SK-N-SH (cell line): ENCODE data around the gene MTCH2. TPM values are rescaled to one million over a fixed set of nuclear protein-coding genes. Genes with fewer than 3 reads are reported as not detected.

ENCODE experiments used
- CTCF ChIA-PET: fragments of 300-600, 350-600 bp; formaldehyde crosslinking; extraction: SDS; loops from one replicate; lab custom pipeline; 2021; lab: Yijun Ruan, JAX
- POLR2A ChIA-PET: fragments of 350-600 bp; sonication (Branson Sonifier 250); formaldehyde crosslinking; extraction: SDS; loops from one replicate; lab custom pipeline; 2020; ENCODE audit warnings: antibody characterized with exemption, inconsistent platforms; lab: Yijun Ruan, JAX
- DNase-seq: peaks from one replicate; pipeline ENCODE4 v3.0.0; 2012
- H2AFZ ChIP-seq: fragments of 200-600 bp; sonication (generic); 2 replicates; pipeline ENCODE4 v1.8.1; 2016; ENCODE audit warnings: antibody characterized with exemption, mild to moderate bottlenecking, low read depth
- H3F3A ChIP-seq: fragments of 200-600 bp; sonication (generic); replicated peaks from 2 replicates; pipeline ENCODE3; 2016; ENCODE audit warnings: antibody characterized with exemption, mild to moderate bottlenecking; ENCODE audit not compliant: insufficient read depth
- H3K27ac ChIP-seq, 2 experiments: fragments of 200-500 bp in 1 of 2; fragments of 200-600 bp in 1 of 2; sonication (Bioruptor generic) in 1 of 2; sonication (generic), shearing (Covaris generic) in 1 of 2; 2 replicates each; pipeline versions ENCODE4 v1.5.1 to v1.6.1; 2014 to 2016; ENCODE audit warnings: low read depth in 2 of 2, inconsistent platforms in 1 of 2, low read length in 1 of 2, mild to moderate bottlenecking in 1 of 2, mixed read lengths in 1 of 2
- H3K27me3 ChIP-seq: fragments of 200-600 bp; sonication (generic), shearing (Covaris generic); 2 replicates; pipeline ENCODE4 v1.6.1; 2016; ENCODE audit warnings: mixed run types; ENCODE audit not compliant: insufficient read depth
- H3K36me3 ChIP-seq, 2 experiments: fragments of 200-500 bp in 1 of 2; fragments of 200-600 bp in 1 of 2; sonication (Bioruptor generic) in 1 of 2; sonication (generic) in 1 of 2; replicated peaks in 1 of 2; 2 replicates each; pipeline versions ENCODE3 to v1.5.1; 2014 to 2016; ENCODE audit warnings: low read length in 1 of 2, mild to moderate bottlenecking in 1 of 2; ENCODE audit not compliant: insufficient read depth in 2 of 2, control insufficient read depth in 1 of 2
- H3K4me1 ChIP-seq, 2 experiments: fragments of 200-500 bp in 1 of 2; fragments of 200-600 bp in 1 of 2; sonication (Bioruptor generic) in 1 of 2; sonication (generic), shearing (Covaris generic) in 1 of 2; 2 replicates each; pipeline versions ENCODE4 v1.5.1 to v1.6.1; 2014 to 2016; ENCODE audit warnings: low read depth in 1 of 2, low read length in 1 of 2, mixed run types in 1 of 2; ENCODE audit not compliant: insufficient read depth in 2 of 2, control insufficient read depth in 1 of 2
- H3K4me2 ChIP-seq: fragments of 200-600 bp; sonication (generic), shearing (Covaris generic); 2 replicates; pipeline ENCODE4 v1.6.1; 2017; ENCODE audit warnings: mixed run types
- H3K4me3 ChIP-seq, 2 experiments: fragments of 200-500 bp in 1 of 2; fragments of 200-600 bp in 1 of 2; sonication (Bioruptor generic) in 1 of 2; sonication (generic), shearing (Covaris generic) in 1 of 2; 2 replicates each; pipeline versions ENCODE4 v1.5.1 to v1.8.1; 2014 to 2016; ENCODE audit warnings: low read depth in 2 of 2, inconsistent platforms in 1 of 2, low read length in 1 of 2, mild to moderate bottlenecking in 1 of 2, mixed read lengths in 1 of 2, moderate library complexity in 1 of 2
- H3K79me2 ChIP-seq: fragments of 200-600 bp; sonication (generic); 2 replicates; pipeline ENCODE4 v1.8.1; 2017; ENCODE audit warnings: mild to moderate bottlenecking; ENCODE audit not compliant: insufficient read depth
- H3K9ac ChIP-seq: fragments of 200-600 bp; sonication (generic); 2 replicates; pipeline ENCODE4 v1.6.1; 2017; ENCODE audit warnings: mixed run types
- H3K9me2 ChIP-seq: fragments of 200-600 bp; sonication (generic); 2 replicates; pipeline ENCODE4 v1.6.1; 2017; ENCODE audit warnings: mixed run types
- H3K9me3 ChIP-seq: fragments of 200-600 bp; sonication (generic); 2 replicates; pipeline ENCODE4 v1.6.1; 2017; ENCODE audit warnings: mixed run types, mild to moderate bottlenecking, moderate library complexity
- H4K20me1 ChIP-seq: fragments of 200-600 bp; sonication (generic); 2 replicates; pipeline ENCODE4 v1.6.1; 2017; ENCODE audit warnings: mild to moderate bottlenecking, mixed run types; ENCODE audit not compliant: insufficient read depth
- CHD2 ChIP-seq: fragments of 150-350 bp; IDR thresholded peaks from 2 replicates; pipeline ENCODE4 v1.6.1; 2018; ENCODE audit warnings: low read length; ENCODE audit not compliant: partially characterized antibody
- ELF1 ChIP-seq: IDR thresholded peaks from 2 replicates; pipeline ENCODE4 v1.4.0; 2012
- EZH2phosphoT487 ChIP-seq: fragments of 200-600 bp; sonication (generic); IDR thresholded peaks from 2 replicates; pipeline ENCODE4 v1.6.1; 2017; ENCODE audit warnings: low read depth, mixed run types, mild to moderate bottlenecking, antibody characterized with exemption, moderate library complexity, borderline replicate concordance
- FOXJ3 ChIP-seq: sonication (generic); formaldehyde crosslinking; IDR thresholded peaks from 2 replicates; pipeline ENCODE4 v1.5.1; 2020; ENCODE audit warnings: mild to moderate bottlenecking, missing genetic modification reagents
- GABPA ChIP-seq: IDR thresholded peaks from 2 replicates; pipeline ENCODE4 v1.4.0; 2012; ENCODE audit warnings: low read depth, mild to moderate bottlenecking
- JUND ChIP-seq: IDR thresholded peaks from 2 replicates; pipeline ENCODE4 v1.4.0; 2012
- MXI1 ChIP-seq: IDR thresholded peaks from 2 replicates; pipeline ENCODE4 v1.6.1; 2012; ENCODE audit warnings: mild to moderate bottlenecking, low read depth, low read length, improper control_type of control experiment
- NFIC ChIP-seq: IDR thresholded peaks from 2 replicates; pipeline ENCODE4 v1.4.0; 2012; ENCODE audit warnings: borderline replicate concordance
- NRF1 ChIP-seq: IDR thresholded peaks from 2 replicates; pipeline ENCODE4 v1.6.1; 2012; ENCODE audit warnings: low read depth, mild to moderate bottlenecking, low read length
- POLR2AphosphoS5 ChIP-seq: IDR thresholded peaks from 2 replicates; pipeline ENCODE4 v1.6.1; 2012; ENCODE audit warnings: low read depth, low read length
- RCOR1 ChIP-seq: fragments of 150-350 bp; IDR thresholded peaks from 2 replicates; pipeline ENCODE4 v1.6.1; 2017; ENCODE audit warnings: antibody characterized with exemption, low read length
- REST ChIP-seq: IDR thresholded peaks from 2 replicates; pipeline ENCODE4 v1.6.1; 2012; ENCODE audit warnings: mild to moderate bottlenecking, low read depth, low read length, moderate library complexity
- RXRA ChIP-seq: IDR thresholded peaks from 2 replicates; pipeline ENCODE4 v1.4.0; 2012; ENCODE audit warnings: low read depth, mild to moderate bottlenecking, borderline replicate concordance
- TAF1 ChIP-seq: IDR thresholded peaks from 2 replicates; pipeline ENCODE4 v1.6.1; 2012; ENCODE audit warnings: low read depth, mild to moderate bottlenecking, low read length, moderate library complexity, borderline replicate concordance
- TCF12 ChIP-seq: IDR thresholded peaks from 2 replicates; pipeline ENCODE4 v1.4.0; 2012
- USF1 ChIP-seq: IDR thresholded peaks from 2 replicates; pipeline ENCODE4 v1.4.0; 2012; ENCODE audit warnings: low read depth, borderline replicate concordance
- YY1 ChIP-seq: IDR thresholded peaks from 2 replicates; pipeline ENCODE4 v1.4.0; 2012; ENCODE audit warnings: low read depth, mild to moderate bottlenecking
- WGBS: methylation state at CpG from one replicate; pipeline ENCODE4 v1.1.6; 2017; ENCODE audit warnings: low lambda C conversion rate; 5-methylcytosine and 5-hydroxymethylcytosine counted together
- polyA plus RNA-seq, 3 experiments: library from polyadenylated mRNA; depleted of rRNA; stranded (reverse); fragments of >200 nt; gene quantifications; 2 replicates each; pipeline ENCODE4 v1.2.3, GENCODE V29; 2012
- TF ChIP-seq, protein P1 (sequence below): IDR thresholded peaks from 2 replicates; pipeline ENCODE4 v1.4.0; 2012; ENCODE audit warnings: low read depth
- TF ChIP-seq, protein P2 (sequence below): fragments of 150-350 bp; IDR thresholded peaks from 2 replicates; pipeline ENCODE4 v1.6.1; 2017; ENCODE audit warnings: antibody characterized with exemption, low read length, low read depth, borderline replicate concordance

The MTCH2 gene
- 115 and 132 TPM in 2 replicates for polyA plus RNA-seq (2012; rRNA removed)
- polyA plus RNA-seq (2012; cell fraction: cytosol; rRNA removed), result 142 and 162 TPM in 2 replicates
- 49.0 and 59.3 TPM in 2 replicates for polyA plus RNA-seq (2012; cell fraction: nucleus; rRNA removed)

DNA sequence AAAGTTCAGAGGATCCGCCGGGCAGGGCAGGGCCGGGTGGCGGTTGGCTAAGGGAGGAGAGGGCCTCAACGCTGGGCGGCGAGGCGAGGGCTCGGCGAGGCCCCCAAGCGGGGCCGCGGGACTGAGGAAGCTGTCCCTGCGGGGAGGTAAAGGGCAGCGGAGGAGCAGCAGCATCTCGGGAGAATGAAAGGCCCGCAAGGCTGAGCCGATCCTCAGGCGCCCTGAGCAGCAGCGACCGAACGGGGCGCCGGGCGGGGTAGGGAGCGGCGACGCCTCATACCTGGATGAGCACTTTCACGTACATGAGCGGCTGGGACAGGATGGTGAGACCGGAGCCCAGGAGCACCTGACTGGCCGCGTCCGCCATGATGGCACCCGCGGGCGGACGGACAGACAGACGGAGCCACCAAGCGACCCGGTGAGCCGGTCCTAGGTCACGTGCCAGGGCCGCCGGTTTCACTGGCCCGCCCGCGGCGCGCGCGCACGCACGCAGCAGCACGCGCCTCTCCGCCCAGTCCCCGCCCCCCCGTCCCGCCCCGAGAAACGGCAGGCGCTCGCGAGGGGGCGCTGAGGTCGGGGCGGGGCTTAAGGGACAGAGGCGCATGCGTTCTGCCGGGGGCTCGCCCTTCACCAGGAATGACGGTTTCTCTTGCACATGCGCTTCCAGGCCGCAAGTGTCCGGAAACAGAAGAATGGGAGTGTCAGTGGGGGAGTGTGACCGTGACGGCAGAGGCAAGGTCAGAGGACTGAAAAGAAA is at the start of gene MTCH2:
Gene MTCH2, minus strand, starts transcription at position 461 of the 757 bp plus-strand sequence. Its CDS starts 94 bp downstream, at position 367.
- Histone ChIP-seq H3K79me2 (peaks cover 35% of the 10 kb centered on the region), H3K36me3 (peaks cover 12 to 20% of the 10 kb centered on the region in 2 experiments), H4K20me1 (no peaks in the 10 kb centered on the region), H3K27me3 (no peaks in the 10 kb centered on the region), H3F3A (no peaks in the 10 kb centered on the region), H3K4me3 (peak within 1 kb of the TSS; percentile 76 to 99), H3K9me3 (no peaks in the 10 kb centered on the region), H3K4me1 (peaks cover 0 to 19% of the 10 kb centered on the region in 2 experiments; a peak in 3 of 4 replicates), H2AFZ (peak within 1 kb of the TSS; percentile 95), H3K27ac (peak within 1 kb of the TSS; percentile 85 to 86), H3K4me2 (peak within 1 kb of the TSS; percentile 83), H3K9me2 (no peaks in the 10 kb centered on the region), H3K9ac (peak within 1 kb of the TSS; percentile 95)
- DNase-seq, result peak; percentile 98
- CTCF ChIA-PET, result no interaction called here
- peak; percentile 91 for TF ChIP-seq YY1
- TF ChIP-seq JUND, result no peak
- TF ChIP-seq RXRA, result no peak
- TF ChIP-seq TAF1, result peak; percentile 87
- peak; percentile 89 for TF ChIP-seq POLR2AphosphoS5
- no peak for TF ChIP-seq TCF12
- peak; percentile 94 for TF ChIP-seq USF1
- peak; percentile 83 for TF ChIP-seq MXI1
- TF ChIP-seq NFIC, result no peak; the same call in 1 of the 2 replicates
- TF ChIP-seq FOXJ3, result no peak
- TF ChIP-seq EZH2phosphoT487, result no peak
- TF ChIP-seq, protein P1, sequence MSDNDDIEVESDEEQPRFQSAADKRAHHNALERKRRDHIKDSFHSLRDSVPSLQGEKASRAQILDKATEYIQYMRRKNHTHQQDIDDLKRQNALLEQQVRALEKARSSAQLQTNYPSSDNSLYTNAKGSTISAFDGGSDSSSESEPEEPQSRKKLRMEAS, result peak; percentile 85
- 0 out of 2 replicates have a peak, but pooled peaks have one; percentile 33 for TF ChIP-seq ELF1
- TF ChIP-seq GABPA, result no peak
- TF ChIP-seq, protein P2, sequence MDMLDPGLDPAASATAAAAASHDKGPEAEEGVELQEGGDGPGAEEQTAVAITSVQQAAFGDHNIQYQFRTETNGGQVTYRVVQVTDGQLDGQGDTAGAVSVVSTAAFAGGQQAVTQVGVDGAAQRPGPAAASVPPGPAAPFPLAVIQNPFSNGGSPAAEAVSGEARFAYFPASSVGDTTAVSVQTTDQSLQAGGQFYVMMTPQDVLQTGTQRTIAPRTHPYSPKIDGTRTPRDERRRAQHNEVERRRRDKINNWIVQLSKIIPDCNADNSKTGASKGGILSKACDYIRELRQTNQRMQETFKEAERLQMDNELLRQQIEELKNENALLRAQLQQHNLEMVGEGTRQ, result peak; percentile 76
- no peak; the same call in 1 of the 2 replicates for TF ChIP-seq REST
- TF ChIP-seq NRF1, result peak; percentile 98
- no peak for TF ChIP-seq RCOR1
- TF ChIP-seq CHD2, result peak; percentile 93
- POLR2A ChIA-PET, result interaction anchor here (0.6 kb wide), 1 partner anchor 132 kb away, joined by 3 read pairs; no protein-coding TSS in a partner anchor
- 2% methylated on average over 21 of the region's 78 CpGs for WGBS
